Subcutaneous preadipocyte (primary cell): Measurements from ENCODE around the gene EFCAB13. TPM values are rescaled to one million over a fixed set of nuclear protein-coding genes. Genes with fewer than 3 reads are reported as not detected.

Experiments
- total RNA-seq: library from RNA; depleted of rRNA; stranded (reverse); fragments of >200 nt; gene quantifications from 2 replicates; pipeline ENCODE4 v1.2.3, GENCODE V29; 2012

Gene EFCAB13
- 4.1 and 4.8 TPM in 2 replicates for total RNA-seq

GRCh38 chr17:47323382-47324223, at the start of gene EFCAB13:
Gene EFCAB13, plus strand, starts transcription at chr17:47323955. Its CDS starts 4,399 bp downstream, at chr17:47328354.

Other genes with a start within 250 kb of the EFCAB13 start
- 91.1 and 114 TPM in 2 replicates for gene CDC27, start 134.7 kb upstream of the EFCAB13 start, total RNA-seq
- not detected in 2 replicates for gene MYL4, start 114.6 kb upstream of the EFCAB13 start, total RNA-seq
- gene ITGB3, start 70.1 kb upstream of the EFCAB13 start, total RNA-seq, result 104 and 115 TPM in 2 replicates
- gene NPEPPS, start 207.2 kb downstream of the EFCAB13 start, total RNA-seq, result 76.4 and 88.6 TPM in 2 replicates